HG03460 (cell line): Measurements from ENCODE around the gene PCDHGA9.
"Not testable (repeated sequence)": the region's sequence is repeated elsewhere in the genome, so short reads cannot be mapped to it uniquely, and the experiment has no call there.

ENCODE experiments used
- ATAC-seq: cut with Tn5 transposase; IDR thresholded peaks from one replicate; pipeline ENCODE4 v1.9.1; 2021; ENCODE audit not compliant: unreplicated experiment

PCDHGA9 gene

GRCh38 chr5:141383345-141383744, 19.2 kb upstream of the PCDHGA9 start:
- ATAC-seq = no peak

GRCh38 chr5:141384471-141385267, 17.9 kb upstream of the PCDHGA9 start:
- ATAC-seq = no peak

DNA sequence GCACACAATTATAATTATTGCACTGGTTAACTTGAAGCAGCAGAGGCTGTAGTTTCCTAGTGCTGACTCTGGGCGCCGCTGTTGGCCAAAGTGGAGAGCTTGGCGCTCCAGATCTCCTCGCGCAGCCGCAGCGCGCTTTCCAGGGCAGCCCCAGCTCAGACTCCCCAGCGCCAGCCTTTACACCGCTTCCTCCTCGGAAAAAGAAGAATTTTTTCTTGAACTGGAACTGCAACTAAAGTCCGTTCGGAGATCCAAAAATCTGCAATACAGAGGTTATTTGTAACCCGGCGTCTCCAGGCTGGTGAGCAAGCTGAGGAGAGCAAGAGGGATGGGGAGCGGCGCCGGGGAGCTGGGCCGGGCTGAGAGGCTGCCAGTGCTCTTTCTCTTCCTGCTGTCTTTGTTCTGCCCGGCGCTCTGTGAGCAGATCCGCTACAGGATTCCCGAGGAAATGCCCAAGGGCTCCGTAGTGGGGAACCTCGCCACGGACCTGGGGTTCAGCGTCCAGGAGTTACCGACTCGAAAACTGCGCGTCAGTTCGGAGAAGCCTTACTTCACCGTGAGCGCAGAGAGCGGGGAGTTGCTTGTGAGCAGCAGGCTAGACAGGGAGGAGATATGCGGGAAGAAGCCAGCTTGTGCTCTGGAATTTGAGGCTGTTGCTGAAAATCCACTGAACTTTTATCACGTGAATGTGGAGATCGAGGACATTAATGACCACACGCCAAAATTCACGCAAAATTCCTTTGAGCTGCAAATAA, 14.8 kb upstream of the PCDHGA9 start, which contains the start of gene PCDHGB4:
Gene PCDHGB4 (plus strand): TSS at position 142 of the 755 bp plus-strand sequence. CDS start 187 bp downstream, at position 329.
- ATAC-seq = not testable (repeated sequence)

- ATAC-seq = no peak
Measured at GRCh38 chr5:141388661-141389060, 13.9 kb upstream of the PCDHGA9 start.

- no peak for ATAC-seq
Measured at GRCh38 chr5:141389153-141390042, 13.2 kb upstream of the PCDHGA9 start.

GRCh38 chr5:141392429-141393198, 10.0 kb upstream of the PCDHGA9 start, which contains the start of gene PCDHGA8:
TSS of gene PCDHGA8 (plus strand) at chr5:141392633. CDS start at chr5:141392814, 181 bp downstream.
- no peak for ATAC-seq

- no peak for ATAC-seq
Measured at GRCh38 chr5:141393267-141393666, 9.3 kb upstream of the PCDHGA9 start.

- not testable (repeated sequence) for ATAC-seq
Measured at GRCh38 chr5:141394401-141395187, 8.0 kb upstream of the PCDHGA9 start.

GRCh38 chr5:141397756-141398551, 4.6 kb upstream of the PCDHGA9 start, which contains the start of gene PCDHGB5:
TSS of gene PCDHGB5 (plus strand) at chr5:141397947. CDS start at chr5:141398128, 181 bp downstream.
- ATAC-seq = peak; percentile 87

DNA sequence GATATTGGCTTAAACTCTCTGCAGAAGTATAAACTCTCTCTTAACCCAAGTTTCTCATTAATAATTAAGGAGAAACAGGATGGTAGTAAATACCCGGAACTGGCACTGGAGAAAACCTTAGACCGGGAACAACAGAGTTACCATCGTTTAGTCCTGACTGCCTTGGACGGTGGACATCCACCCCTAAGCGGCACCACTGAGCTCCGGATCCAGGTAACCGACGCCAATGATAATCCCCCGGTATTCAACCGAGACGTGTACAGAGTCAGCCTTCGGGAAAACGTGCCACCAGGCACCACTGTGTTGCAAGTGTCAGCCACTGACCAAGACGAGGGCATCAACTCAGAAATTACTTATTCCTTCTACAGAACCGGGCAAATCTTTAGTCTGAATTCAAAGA, 4.0 kb upstream of the PCDHGA9 start:
- ATAC-seq = no peak

DNA sequence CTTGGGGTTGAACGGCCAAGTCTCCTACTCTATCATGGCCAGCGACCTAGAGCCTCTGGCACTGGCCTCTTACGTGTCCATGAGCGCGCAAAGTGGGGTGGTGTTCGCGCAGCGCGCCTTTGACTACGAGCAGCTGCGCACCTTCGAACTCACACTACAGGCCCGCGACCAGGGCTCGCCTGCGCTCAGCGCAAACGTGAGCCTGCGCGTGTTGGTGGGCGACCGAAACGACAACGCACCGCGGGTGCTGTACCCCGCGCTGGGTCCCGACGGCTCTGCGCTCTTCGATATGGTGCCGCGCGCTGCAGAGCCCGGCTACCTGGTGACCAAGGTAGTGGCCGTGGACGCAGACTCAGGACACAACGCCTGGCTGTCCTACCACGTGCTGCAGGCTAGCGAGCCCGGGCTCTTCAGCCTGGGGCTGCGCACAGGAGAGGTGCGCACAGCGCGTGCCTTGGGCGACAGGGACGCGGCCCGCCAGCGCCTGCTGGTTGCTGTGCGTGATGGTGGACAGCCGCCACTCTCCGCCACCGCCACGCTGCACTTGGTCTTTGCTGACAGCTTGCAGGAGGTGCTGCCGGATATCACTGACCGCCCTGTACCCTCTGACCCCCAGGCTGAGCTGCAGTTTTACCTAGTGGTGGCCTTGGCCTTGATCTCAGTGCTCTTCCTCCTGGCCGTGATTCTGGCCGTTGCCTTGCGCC, 2.9 kb upstream of the PCDHGA9 start:
- no peak for ATAC-seq

DNA sequence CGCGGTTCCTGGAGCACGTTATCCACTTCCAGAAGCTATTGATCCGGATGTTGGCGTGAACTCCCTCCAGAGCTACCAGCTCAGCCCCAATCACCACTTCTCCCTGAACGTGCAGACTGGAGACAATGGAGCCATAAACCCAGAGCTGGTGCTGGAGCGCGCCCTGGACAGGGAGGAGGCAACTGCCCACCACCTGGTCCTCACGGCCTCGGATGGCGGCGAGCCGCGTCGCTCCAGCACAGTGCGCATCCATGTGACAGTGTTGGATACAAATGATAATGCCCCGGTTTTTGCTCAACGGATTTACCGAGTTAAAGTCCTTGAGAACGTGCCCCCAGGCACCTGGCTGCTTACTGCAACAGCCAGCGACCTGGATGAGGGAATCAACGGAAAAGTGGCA, 809 bp downstream of the PCDHGA9 start:
- ATAC-seq = no peak

- not testable (repeated sequence) for ATAC-seq
Measured at GRCh38 chr5:141407790-141408505, 5.4 kb downstream of the PCDHGA9 start, which contains the start of gene PCDHGB6. TSS of gene PCDHGB6 (plus strand) at chr5:141408021. CDS start at chr5:141408203, 182 bp downstream.

- no peak for ATAC-seq
Measured at GRCh38 chr5:141409598-141410306, 7.2 kb downstream of the PCDHGA9 start.

- ATAC-seq = no peak
Measured at GRCh38 chr5:141411575-141411974, 9.0 kb downstream of the PCDHGA9 start.

GRCh38 chr5:141412854-141413539, 10.4 kb downstream of the PCDHGA9 start, which contains the start of gene PCDHGA10:
TSS of gene PCDHGA10 (plus strand) at chr5:141412987. CDS start at chr5:141413176, 189 bp downstream.
- ATAC-seq = peak; percentile 81
